Choroid plexus epithelial cell (primary cell): Measurements from ENCODE around the gene BOLA3.
"Not testable (repeated sequence)": the region's sequence is repeated elsewhere in the genome, so short reads cannot be mapped to it uniquely, and the experiment has no call there.

Experiments
- DNase-seq: peaks from one replicate; pipeline ENCODE4 v3.0.0-alpha.2; 2010; ENCODE audit warnings: low read depth
- H3K4me3 ChIP-seq: 2 replicates; pipeline ENCODE4 v1.5.1; 2011; ENCODE audit warnings: low read depth, mild to moderate bottlenecking, control low read depth, low read length, moderate library complexity
- TF ChIP-seq, protein P1 (sequence below): conservative IDR thresholded peaks from 2 replicates; pipeline ENCODE4 v1.5.1; 2011; ENCODE audit warnings: low read depth, mild to moderate bottlenecking, control low read depth, inconsistent platforms, low read length, moderate library complexity

The BOLA3 gene

DNA sequence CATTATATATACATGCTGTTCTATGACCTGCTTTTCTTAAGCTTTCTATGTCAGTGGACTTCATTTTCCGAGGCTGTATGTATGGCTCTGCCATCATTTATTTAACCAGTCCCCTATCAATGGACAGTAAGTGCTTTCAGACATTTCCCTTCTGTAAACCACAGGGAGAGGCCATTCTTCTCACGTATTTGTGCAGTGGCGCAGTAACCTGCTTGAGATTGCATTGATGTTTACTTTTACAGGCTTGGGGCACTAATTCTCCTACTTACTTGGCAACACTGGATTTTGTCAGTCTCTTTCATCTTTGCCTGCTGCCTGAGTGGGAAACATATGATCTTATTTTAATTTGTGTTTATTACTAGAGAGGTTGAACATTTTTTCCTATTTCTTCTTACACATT is 52.1 kb downstream of the BOLA3 start:
- no peak for DNase-seq
- H3K4me3 ChIP-seq, result no peak overlapping the region
- TF ChIP-seq, protein P1, sequence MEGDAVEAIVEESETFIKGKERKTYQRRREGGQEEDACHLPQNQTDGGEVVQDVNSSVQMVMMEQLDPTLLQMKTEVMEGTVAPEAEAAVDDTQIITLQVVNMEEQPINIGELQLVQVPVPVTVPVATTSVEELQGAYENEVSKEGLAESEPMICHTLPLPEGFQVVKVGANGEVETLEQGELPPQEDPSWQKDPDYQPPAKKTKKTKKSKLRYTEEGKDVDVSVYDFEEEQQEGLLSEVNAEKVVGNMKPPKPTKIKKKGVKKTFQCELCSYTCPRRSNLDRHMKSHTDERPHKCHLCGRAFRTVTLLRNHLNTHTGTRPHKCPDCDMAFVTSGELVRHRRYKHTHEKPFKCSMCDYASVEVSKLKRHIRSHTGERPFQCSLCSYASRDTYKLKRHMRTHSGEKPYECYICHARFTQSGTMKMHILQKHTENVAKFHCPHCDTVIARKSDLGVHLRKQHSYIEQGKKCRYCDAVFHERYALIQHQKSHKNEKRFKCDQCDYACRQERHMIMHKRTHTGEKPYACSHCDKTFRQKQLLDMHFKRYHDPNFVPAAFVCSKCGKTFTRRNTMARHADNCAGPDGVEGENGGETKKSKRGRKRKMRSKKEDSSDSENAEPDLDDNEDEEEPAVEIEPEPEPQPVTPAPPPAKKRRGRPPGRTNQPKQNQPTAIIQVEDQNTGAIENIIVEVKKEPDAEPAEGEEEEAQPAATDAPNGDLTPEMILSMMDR, result no peak

- no peak for DNase-seq
- H3K4me3 ChIP-seq, result no peak overlapping the region
- TF ChIP-seq, protein P1, result no peak
Observed at GRCh38 chr2:74094291-74094690, 53.4 kb downstream of the BOLA3 start.

DNA sequence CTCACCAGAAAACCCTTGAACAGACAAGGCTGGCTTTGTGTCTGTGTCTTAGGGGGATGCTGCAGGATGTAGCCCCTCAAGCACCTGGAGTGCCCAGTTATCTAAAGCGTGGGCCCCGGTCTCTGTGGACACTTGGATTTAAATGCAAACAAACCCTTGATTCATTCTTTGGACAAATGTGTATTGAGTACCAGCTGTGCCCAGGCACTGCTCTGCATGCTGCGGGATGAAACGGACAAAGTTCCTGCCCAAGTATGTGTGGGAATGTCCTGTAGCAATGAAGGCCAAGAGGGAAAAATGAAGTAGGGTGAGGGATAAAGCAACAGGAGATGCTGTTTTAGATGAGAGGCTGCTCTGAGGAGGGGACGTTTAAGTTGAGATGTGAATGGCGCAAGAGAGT is 53.9 kb downstream of the BOLA3 start:
- no peak for DNase-seq
- no peak overlapping the region for H3K4me3 ChIP-seq
- TF ChIP-seq, protein P1, result no peak

GRCh38 chr2:74093426-74093825 is 54.3 kb downstream of the BOLA3 start:
- no peak for DNase-seq
- TF ChIP-seq, protein P1, result no peak

DNA sequence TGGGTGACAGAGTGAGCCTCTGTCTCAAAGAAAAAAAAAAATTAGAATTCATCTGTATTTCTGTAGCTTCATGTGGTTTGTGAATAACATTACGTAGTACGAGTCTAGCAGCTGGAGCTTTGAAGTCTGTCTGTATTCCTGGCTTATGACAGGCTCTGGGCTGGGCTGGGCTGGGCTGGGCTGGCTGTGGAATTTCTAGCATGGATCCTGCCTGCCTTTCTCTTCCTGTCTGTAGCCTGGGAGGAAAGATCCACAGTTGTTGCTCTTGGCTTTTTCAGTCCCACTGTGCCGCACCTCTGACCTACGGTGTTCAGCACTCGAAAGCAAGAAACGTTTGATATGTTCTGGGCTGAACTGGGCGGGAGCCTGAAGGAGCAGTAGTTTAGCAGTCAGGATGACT is 55.4 kb downstream of the BOLA3 start:
- TF ChIP-seq, protein P1, result no peak
- no peak overlapping the region for H3K4me3 ChIP-seq
- peak; percentile 40 for DNase-seq

More at GRCh38 chr2:74093426-74093825, 54.3 kb downstream of the BOLA3 start:
- no peak overlapping the region for H3K4me3 ChIP-seq

GRCh38 chr2:74091391-74091790 is 56.3 kb downstream of the BOLA3 start:
- H3K4me3 ChIP-seq, result no peak overlapping the region
- DNase-seq, result no peak
- TF ChIP-seq, protein P1, result no peak

- no peak overlapping the region for H3K4me3 ChIP-seq
- TF ChIP-seq, protein P1, result no peak
- DNase-seq, result no peak
Observed at GRCh38 chr2:74089816-74090745, 57.6 kb downstream of the BOLA3 start.

GRCh38 chr2:74088676-74089075 is 59.0 kb downstream of the BOLA3 start:
- H3K4me3 ChIP-seq, DNase-seq: not testable (repeated sequence)
